Suppressor macrophage treated with lipopolysaccharide for 1 hour (primary cell): ENCODE measurements around the gene SLC1A3.

ENCODE experiments used
- DNase-seq, 3 donors: peaks; one replicate each; pipeline ENCODE4 v3.0.0-alpha.2; 2020 to 2022

The SLC1A3 gene

GRCh38 chr5:36658038-36658756 lies 51.8 kb downstream of the SLC1A3 start:
- DNase-seq: no peak

- no peak for DNase-seq
Measured at GRCh38 chr5:36659411-36659810, 53.0 kb downstream of the SLC1A3 start.

GRCh38 chr5:36660397-36661049 lies 54.1 kb downstream of the SLC1A3 start:
- no peak for DNase-seq

GRCh38 chr5:36661456-36662220 lies 55.2 kb downstream of the SLC1A3 start:
- DNase-seq: no peak

- DNase-seq: no peak
Measured at GRCh38 chr5:36662291-36662851, 56.0 kb downstream of the SLC1A3 start.

GRCh38 chr5:36664766-36665165 lies 58.4 kb downstream of the SLC1A3 start:
- no peak for DNase-seq

GRCh38 chr5:36665628-36666027 lies 59.2 kb downstream of the SLC1A3 start:
- DNase-seq: no peak

GRCh38 chr5:36666274-36666673 lies 59.9 kb downstream of the SLC1A3 start:
- DNase-seq: no peak

GRCh38 chr5:36666986-36667385 lies 60.6 kb downstream of the SLC1A3 start:
- DNase-seq: no peak

GRCh38 chr5:36667824-36668223 lies 61.4 kb downstream of the SLC1A3 start:
- DNase-seq: no peak

GRCh38 chr5:36669015-36669651 lies 62.7 kb downstream of the SLC1A3 start:
- DNase-seq: no peak

- no peak for DNase-seq
Measured at GRCh38 chr5:36670548-36670947, 64.1 kb downstream of the SLC1A3 start.

GRCh38 chr5:36675282-36675681 lies 68.9 kb downstream of the SLC1A3 start:
- DNase-seq: no peak

- DNase-seq: peak; percentile 89 to 94 (median 92)
Measured at GRCh38 chr5:36679221-36679989, 73.0 kb downstream of the SLC1A3 start.

- peak; percentile 73 to 83 (median 80) for DNase-seq
Measured at GRCh38 chr5:36680066-36680465, 73.7 kb downstream of the SLC1A3 start.

GRCh38 chr5:36681711-36682110 lies 75.3 kb downstream of the SLC1A3 start:
- peak; percentile 56 to 84 (median 79) for DNase-seq

GRCh38 chr5:36682499-36682898 lies 76.1 kb downstream of the SLC1A3 start:
- DNase-seq: no peak

GRCh38 chr5:36683821-36684434 lies 77.5 kb downstream of the SLC1A3 start:
- DNase-seq: peak; percentile 67 to 80 (median 76)

GRCh38 chr5:36685631-36686288 lies 79.4 kb downstream of the SLC1A3 start:
- DNase-seq: peak; percentile 76 to 95 (median 94)

- DNase-seq: no peak
Measured at GRCh38 chr5:36686881-36687280, 80.5 kb downstream of the SLC1A3 start.

- DNase-seq: peak; percentile 38 to 44 (median 38)
Measured at GRCh38 chr5:36688722-36689121, 82.3 kb downstream of the SLC1A3 start.
